G401 (cell line): ENCODE measurements around the gene FILIP1. TPM values are rescaled to one million over a fixed set of nuclear protein-coding genes. Genes with fewer than 3 reads are reported as not detected.

Source experiments
- DNase-seq: peaks from one replicate; pipeline ENCODE4 v3.0.0-alpha.2; 2015; ENCODE audit warnings: low spot score
- in situ Hi-C: cut with HindIII; loops from 2 replicates; pipeline ENCODE4 v1.10.0; 2016; ENCODE audit warnings: low sequenced_read_pairs, mixed read lengths
- total RNA-seq: library from RNA; depleted of rRNA; stranded (reverse); fragments of >200 nt; shearing (Covaris generic); gene quantifications from 2 replicates; pipeline ENCODE4 v1.2.3, GENCODE V29; 2014

FILIP1 gene
- total RNA-seq, 1 experiment from 2014 or later = not detected

DNA sequence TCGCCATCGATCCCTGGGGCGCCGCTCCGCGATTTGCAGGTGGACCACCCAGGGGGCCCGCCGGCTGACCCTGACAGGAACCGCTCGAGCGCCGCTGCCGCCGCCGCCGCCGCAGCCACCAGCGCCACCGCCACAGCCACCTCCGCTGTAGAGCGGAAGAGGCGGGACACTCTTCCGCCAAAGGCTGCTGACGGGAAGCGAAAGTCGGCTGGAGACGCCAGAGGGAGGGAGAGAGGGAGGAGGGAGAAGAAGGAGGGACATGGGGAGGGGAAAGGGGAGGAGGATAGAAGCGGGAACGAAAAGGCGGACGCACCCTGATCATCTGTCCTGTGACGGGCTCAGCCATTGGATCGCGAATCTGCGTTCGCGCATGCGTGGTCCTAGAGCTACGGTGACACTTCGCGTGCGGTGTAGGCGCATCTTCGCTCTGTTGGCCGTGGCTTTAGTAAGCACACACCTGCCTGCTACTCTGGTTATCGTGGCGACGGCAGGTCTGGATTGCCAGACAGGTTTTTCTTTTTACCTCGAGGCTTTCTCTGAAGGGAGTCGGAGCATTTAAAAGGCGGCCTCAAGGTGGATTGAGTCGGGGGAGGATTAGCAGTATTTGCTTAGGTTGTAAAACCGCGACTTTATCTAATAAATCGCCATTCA lies 208.8 kb downstream of the FILIP1 start, which contains the start of gene TMEM30A:
TSS of gene TMEM30A (minus strand) at position 161 of the 651 bp plus-strand sequence. CDS start at position 7, 154 bp downstream.
- peak; percentile 100 for DNase-seq
- in situ Hi-C loops = no loop called here

DNA sequence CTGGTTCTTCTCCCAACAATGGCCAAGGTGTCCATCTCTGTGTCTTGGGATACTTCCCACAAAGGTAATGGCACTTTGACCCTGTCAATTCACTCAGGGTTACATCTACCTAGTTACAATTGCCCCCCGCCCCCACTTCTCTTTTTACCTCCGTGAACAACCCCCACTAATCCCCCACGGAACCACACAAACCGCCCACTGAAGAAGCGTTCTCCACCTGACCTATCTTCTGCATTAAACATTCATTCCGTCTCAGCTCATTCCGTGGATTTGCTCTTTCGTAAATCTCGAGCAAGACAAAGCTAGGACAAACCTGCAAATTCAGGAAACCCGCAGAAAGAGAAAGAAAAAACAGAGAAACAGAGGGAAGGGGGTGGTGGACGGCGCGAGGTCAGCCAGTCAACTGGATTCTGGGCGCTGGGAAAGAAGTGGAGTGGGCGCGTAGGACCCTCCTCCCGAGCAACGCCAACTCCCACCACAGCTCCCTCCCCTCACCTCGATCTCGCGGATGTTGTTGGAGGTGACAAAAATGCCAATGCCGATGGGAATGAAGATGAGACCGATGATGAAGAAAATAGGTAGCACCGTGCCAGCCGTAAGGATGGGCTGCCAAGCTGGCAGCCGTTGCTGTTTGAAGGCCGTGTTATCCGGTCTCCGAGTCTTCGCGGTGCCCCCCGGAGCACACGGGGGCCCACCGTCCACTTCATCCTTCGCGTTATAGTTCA lies 209.5 kb downstream of the FILIP1 start:
- in situ Hi-C loops = no loop called here
- peak; percentile 7 for DNase-seq

DNA sequence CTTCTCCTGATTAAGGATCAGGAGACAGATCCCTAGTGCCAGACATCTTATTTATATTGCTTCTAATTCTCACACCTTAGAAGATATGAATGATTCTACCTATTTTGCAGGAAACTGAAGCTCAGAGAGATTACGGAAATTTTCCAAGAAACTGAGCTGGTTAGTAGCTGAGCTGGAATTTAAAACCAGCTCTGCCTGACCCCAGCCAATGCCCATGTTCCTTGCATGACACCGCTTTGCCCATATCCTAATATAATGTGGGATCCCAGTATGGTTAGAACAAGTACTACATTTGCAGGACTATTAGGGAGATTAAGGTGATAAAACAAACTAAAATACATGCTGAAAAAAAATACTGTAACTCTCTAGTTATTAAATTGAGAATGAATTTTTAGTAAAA lies 210.9 kb downstream of the FILIP1 start:
- in situ Hi-C loops = no loop called here
- DNase-seq = no peak

GRCh38 chr6:75281653-75282052 lies 211.9 kb downstream of the FILIP1 start:
- in situ Hi-C loops = no loop called here
- DNase-seq = no peak

- no peak for DNase-seq
- in situ Hi-C loops = no loop called here
These were observed 213.3 kb downstream of the FILIP1 start for GRCh38 chr6:75280131-75280855.

DNA sequence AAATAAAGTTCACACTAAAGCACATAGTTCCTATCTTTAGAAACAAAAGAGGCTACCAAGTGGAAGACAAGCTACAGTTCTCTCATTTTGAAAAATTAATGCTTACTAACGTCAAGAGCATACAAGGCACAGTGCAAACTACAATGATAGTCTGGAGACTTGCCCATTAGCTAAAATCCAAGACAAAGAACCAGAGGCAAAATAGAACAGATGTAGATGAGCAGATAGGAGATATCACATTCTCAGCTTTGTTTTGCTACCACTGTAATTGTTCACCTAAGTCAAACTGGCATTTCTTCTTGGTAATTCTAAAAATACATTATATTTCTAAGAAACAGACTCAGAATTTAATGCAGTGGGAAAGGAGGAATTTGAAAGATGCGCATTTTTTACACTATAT lies 214.2 kb downstream of the FILIP1 start:
- no peak for DNase-seq
- in situ Hi-C loops = no loop called here

GRCh38 chr6:75278474-75279077 lies 215.0 kb downstream of the FILIP1 start:
- no peak for DNase-seq
- in situ Hi-C loops = no loop called here

DNA sequence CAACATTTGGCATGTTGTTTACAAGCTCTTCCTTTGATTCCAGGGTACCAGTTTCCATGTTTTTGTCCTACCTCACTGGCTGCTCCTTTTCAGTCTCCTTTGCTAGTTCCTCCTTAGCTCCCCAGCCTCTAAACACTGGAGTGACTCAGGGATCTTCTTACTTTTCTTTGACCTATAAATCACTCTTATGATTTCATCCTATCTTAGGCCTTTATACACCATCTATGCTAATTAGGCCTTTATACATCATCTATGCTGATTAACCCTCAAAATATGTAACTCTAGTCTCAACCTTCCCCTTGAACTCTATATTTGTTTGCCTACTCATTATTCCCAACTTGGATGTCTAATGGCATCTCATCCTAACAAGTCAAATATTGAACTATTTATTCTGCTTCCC lies 218.5 kb downstream of the FILIP1 start:
- no peak for DNase-seq
- in situ Hi-C loops = no loop called here

DNA sequence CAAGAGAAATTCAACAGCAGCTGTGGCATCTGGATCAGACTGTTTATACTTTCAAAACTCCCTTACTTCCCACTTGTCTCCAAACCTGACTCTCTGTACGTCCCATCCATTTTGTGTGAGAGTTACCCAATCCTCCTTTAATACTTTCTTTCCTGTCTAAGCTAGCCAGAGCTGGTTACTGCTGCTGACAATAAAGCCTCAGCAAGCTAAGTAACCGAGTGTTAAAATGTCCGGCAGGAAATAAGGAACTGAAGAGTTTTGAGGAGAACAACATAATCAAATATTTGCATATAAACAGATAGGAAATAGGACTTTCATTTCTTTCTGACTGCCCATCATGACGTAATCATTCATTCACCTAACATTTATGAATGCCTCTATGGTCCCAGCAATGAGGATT lies 220.6 kb downstream of the FILIP1 start:
- no peak for DNase-seq
- in situ Hi-C loops = no loop called here

GRCh38 chr6:75272145-75272840 lies 221.3 kb downstream of the FILIP1 start:
- DNase-seq = no peak
- in situ Hi-C loops = no loop called here

DNA sequence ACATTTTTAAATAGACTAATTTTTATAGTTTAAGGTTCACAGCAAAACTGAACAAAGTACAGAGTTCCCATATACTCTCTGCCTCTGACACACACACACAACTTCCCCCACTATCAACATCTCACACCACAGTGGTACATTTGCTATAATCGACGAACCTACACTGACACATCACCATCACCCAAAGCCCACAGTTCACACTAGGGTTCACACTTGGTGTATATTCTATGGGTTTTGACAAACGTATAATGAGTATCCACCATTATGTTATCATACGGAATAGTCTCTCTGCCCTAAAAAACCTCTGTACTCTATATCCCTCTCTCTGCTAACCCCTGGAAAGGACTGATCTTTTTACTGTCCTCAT lies 224.6 kb downstream of the FILIP1 start:
- in situ Hi-C loops = no loop called here
- no peak for DNase-seq

GRCh38 chr6:75268121-75268987 lies 225.2 kb downstream of the FILIP1 start:
- in situ Hi-C loops = no loop called here
- peak; percentile 21 for DNase-seq

- peak; percentile 22 for DNase-seq
- in situ Hi-C loops = no loop called here
These were observed 226.1 kb downstream of the FILIP1 start for GRCh38 chr6:75267461-75267860.

DNA sequence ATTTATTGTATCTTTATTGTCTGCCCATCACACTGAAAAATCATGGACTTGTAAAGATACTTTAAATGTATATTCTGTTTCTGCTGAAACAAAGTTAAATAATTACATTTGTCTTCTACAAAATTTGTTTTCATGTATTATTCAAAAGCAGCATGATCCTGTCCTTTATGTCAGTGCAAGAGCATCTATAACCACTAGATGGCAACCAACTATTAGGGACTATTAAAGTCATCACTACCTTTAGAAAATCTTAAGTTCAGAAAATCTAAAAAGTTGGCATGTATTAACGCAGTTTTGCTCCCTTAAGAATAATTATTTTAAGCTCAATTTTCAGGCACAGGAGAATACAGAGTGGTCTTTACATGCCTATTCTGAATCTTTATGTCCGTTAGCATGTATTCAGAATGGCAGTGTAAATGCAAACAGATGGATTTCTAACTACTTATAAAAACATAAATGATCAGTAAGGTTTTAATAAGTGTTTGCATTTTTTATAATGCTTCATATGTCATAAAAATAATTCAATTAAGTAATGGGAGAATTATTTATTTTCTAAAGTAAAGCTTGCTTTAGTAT lies 226.8 kb downstream of the FILIP1 start:
- DNase-seq = peak; percentile 57
- in situ Hi-C loops = no loop called here

GRCh38 chr6:75263401-75263750 lies 230.2 kb downstream of the FILIP1 start:
- in situ Hi-C loops = no loop called here
- no peak for DNase-seq

GRCh38 chr6:75262716-75263400 lies 230.7 kb downstream of the FILIP1 start:
- no peak for DNase-seq
- in situ Hi-C loops = no loop called here

- no peak for DNase-seq
- in situ Hi-C loops = no loop called here
These were observed 232.3 kb downstream of the FILIP1 start for GRCh38 chr6:75261299-75261698.
